ENCODE data around the gene SAMSN1. TPM values are rescaled to one million over a fixed set of nuclear protein-coding genes. Genes with fewer than 3 reads are reported as not detected.

Gene SAMSN1
- polyA plus RNA-seq, 1 of the 3 experiments (the other 2 are of a cell fraction): not detected

- Histone ChIP-seq H3K27me3 (ENCODE audit: insufficient read depth) (no peaks in the 10 kb centered on the region), H3F3A (replicated peaks; ENCODE audit: insufficient read depth) (no peaks in the 10 kb centered on the region), H3K9me2 (no peaks in the 10 kb centered on the region), H3K27ac (ENCODE audit: low read depth in 2 of 2, low read length in 1 of 2) (no peak overlapping the region), H4K20me1 (ENCODE audit: insufficient read depth) (no peaks in the 10 kb centered on the region), H3K9ac (no peak overlapping the region), H3K4me3 (ENCODE audit: low read depth in 2 of 2, low read length in 1 of 2) (no peak overlapping the region), H3K36me3 (replicated peaks in 1 of 2; ENCODE audit: control insufficient read depth in 1 of 2, insufficient read depth in 2 of 2, low read length in 1 of 2) (no peaks in the 10 kb centered on the region), H2AFZ (ENCODE audit: low read depth) (no peak overlapping the region), H3K4me2 (no peak overlapping the region; the same call in 1 of the 2 replicates), H3K9me3 (no peaks in the 10 kb centered on the region), H3K4me1 (ENCODE audit: control insufficient read depth in 1 of 2, insufficient read depth in 2 of 2, low read depth in 1 of 2, low read length in 1 of 2) (no peaks in the 10 kb centered on the region), H3K79me2 (ENCODE audit: insufficient read depth) (no peaks in the 10 kb centered on the region)
- WGBS (ENCODE audit: low lambda C conversion rate): 20% methylated on average over 4 of the region's 4 CpGs
- TF ChIP-seq USF2 (IDR thresholded peaks at IDR 0.05; ENCODE audit: borderline replicate concordance, low read depth, low read length) (no peak), NRF1 (IDR thresholded peaks at IDR 0.05; ENCODE audit: low read depth, low read length) (no peak), JUND (IDR thresholded peaks at IDR 0.05) (no peak), TEAD4 (IDR thresholded peaks at IDR 0.05; ENCODE audit: borderline replicate concordance, insufficient read depth) (no peak), FOXJ3 (CRISPR knock-in tag; IDR thresholded peaks at IDR 0.05) (no peak), PBX3 (IDR thresholded peaks at IDR 0.05) (no peak), FOSL2 (IDR thresholded peaks at IDR 0.05; ENCODE audit: borderline replicate concordance, low read depth) (no peak), MEF2A (IDR thresholded peaks at IDR 0.05; ENCODE audit: borderline replicate concordance, low read depth) (no peak), IRF3 (IDR thresholded peaks at IDR 0.05; ENCODE audit: low read depth, low read length) (no peak), MAX (IDR thresholded peaks at IDR 0.05; ENCODE audit: low read depth) (no peak), RAD21 (IDR thresholded peaks at IDR 0.05; ENCODE audit: low read length) (no peak)
- ChIA-PET POLR2A (no interaction called here), CTCF (no interaction called here)
- DNase-seq: no peak
These were observed 37.6 kb upstream of the SAMSN1 start for GRCh38 chr21:14583629-14584255.

GRCh38 chr21:14582934-14583628 is 37.0 kb upstream of the SAMSN1 start:
- no peaks in the 10 kb centered on the region for H3K36me3 ChIP-seq (replicated peaks in 1 of 2; ENCODE audit: control insufficient read depth in 1 of 2, insufficient read depth in 2 of 2, low read length in 1 of 2)
- no peak overlapping the region for H3K4me3 ChIP-seq (ENCODE audit: low read depth in 2 of 2, low read length in 1 of 2)
- ChIA-PET CTCF (no interaction called here), POLR2A (no interaction called here)
- H4K20me1 ChIP-seq (ENCODE audit: insufficient read depth): no peaks in the 10 kb centered on the region
- no peak for DNase-seq
- H3K9me3 ChIP-seq: no peaks in the 10 kb centered on the region
- no peak overlapping the region; the same call in 1 of the 2 replicates for H3K4me2 ChIP-seq
- H3K79me2 ChIP-seq (ENCODE audit: insufficient read depth): no peaks in the 10 kb centered on the region
- H3K9me2 ChIP-seq: no peaks in the 10 kb centered on the region
- H3K4me1 ChIP-seq (ENCODE audit: control insufficient read depth in 1 of 2, insufficient read depth in 2 of 2, low read depth in 1 of 2, low read length in 1 of 2): no peaks in the 10 kb centered on the region
- H3K9ac ChIP-seq: no peak overlapping the region
- H2AFZ ChIP-seq (ENCODE audit: low read depth): no peak overlapping the region
- H3F3A ChIP-seq (replicated peaks; ENCODE audit: insufficient read depth): no peaks in the 10 kb centered on the region
- H3K27ac ChIP-seq (ENCODE audit: low read depth in 2 of 2, low read length in 1 of 2): no peak overlapping the region
- H3K27me3 ChIP-seq (ENCODE audit: insufficient read depth): no peaks in the 10 kb centered on the region
- WGBS (ENCODE audit: low lambda C conversion rate): 9% methylated on average over 10 of the region's 10 CpGs
- TF ChIP-seq GATA2 (CRISPR knock-in tag; IDR thresholded peaks at IDR 0.05) (no peak), SMC3 (IDR thresholded peaks at IDR 0.05; ENCODE audit: low read depth, low read length) (no peak), RAD21 (IDR thresholded peaks at IDR 0.05; ENCODE audit: low read length) (no peak), TAF1 (IDR thresholded peaks at IDR 0.05; ENCODE audit: borderline replicate concordance, low read depth, low read length) (no peak), FOXJ3 (CRISPR knock-in tag; IDR thresholded peaks at IDR 0.05) (no peak), FOSL2 (IDR thresholded peaks at IDR 0.05; ENCODE audit: borderline replicate concordance, low read depth) (no peak), RFX5 (IDR thresholded peaks at IDR 0.05; ENCODE audit: low read length) (no peak), USF1 (IDR thresholded peaks at IDR 0.05; ENCODE audit: borderline replicate concordance, low read depth) (no peak), ELF1 (IDR thresholded peaks at IDR 0.05) (no peak), NRF1 (IDR thresholded peaks at IDR 0.05; ENCODE audit: low read depth, low read length) (no peak), EP300 (IDR thresholded peaks at IDR 0.05; ENCODE audit: borderline replicate concordance in 1 of 2, low read depth in 1 of 2, low read length in 1 of 2) (no peak), YY1 (IDR thresholded peaks at IDR 0.05; ENCODE audit: low read depth) (no peak), ZBTB33 (IDR thresholded peaks at IDR 0.05; ENCODE audit: borderline replicate concordance, low read depth) (no peak)

Measured in SK-N-SH (cell line).